ENCODE measurements around the gene COL5A1.

Gene COL5A1

DNA sequence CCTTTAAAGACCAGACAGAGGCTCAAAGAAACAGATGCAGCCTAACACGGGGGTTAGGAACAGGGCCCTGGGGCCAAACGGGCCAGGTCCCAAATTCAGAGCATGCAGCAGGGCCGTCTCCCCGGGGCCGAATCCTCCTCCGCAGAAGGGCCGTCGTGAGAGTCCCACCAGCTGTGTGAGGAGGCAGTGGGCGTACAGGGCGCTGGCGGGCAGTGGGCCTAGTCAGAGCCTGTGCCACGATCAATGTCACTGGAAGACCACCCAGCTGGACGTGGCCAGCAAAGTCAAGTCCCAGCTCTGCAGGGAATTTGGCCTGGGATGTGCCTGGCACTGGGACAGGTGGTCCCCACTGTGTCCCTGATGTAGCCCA is 223.2 kb downstream of the COL5A1 start:
- DNase-seq: no peak

DNA sequence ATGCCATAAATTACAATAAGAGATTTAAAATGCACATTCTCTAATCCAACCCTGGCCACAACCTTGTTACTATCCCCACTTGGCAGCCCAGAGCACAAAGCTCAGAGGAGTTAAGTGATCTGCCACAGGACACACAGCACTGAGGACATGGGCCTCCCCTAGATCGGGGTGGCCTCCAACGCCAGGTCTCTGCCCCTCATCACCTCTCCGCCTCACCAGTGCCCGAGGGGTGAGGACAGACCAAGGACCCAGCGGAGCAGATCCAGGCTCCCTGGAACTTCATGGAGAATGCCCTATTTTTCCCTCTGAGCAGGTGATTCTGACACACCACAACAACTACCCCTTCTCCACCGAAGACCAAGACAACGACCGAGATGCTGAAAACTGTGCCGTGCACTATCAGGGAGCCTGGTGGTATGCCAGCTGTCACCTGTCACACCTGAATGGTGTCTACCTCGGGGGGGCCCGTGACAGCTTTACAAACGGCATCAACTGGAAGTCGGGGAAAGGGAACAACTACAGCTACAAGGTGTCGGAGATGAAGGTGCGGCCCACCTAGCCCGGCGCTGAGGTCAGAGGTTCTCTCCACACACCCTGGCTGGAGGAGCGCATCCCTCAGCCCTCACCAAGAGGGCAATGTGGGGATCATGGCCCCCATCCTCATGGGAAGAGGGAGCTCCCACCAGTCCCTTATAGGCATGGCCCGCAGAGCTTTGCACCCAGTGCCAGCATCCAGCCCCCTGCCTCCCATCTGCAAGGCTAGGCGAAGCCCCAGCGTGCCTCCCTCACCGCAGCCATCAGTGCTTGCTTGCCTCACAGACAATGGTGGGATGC is 226.5 kb downstream of the COL5A1 start:
- no peak for DNase-seq

GRCh38 chr9:134868751-134869553 is 227.3 kb downstream of the COL5A1 start:
- DNase-seq: no peak

DNA sequence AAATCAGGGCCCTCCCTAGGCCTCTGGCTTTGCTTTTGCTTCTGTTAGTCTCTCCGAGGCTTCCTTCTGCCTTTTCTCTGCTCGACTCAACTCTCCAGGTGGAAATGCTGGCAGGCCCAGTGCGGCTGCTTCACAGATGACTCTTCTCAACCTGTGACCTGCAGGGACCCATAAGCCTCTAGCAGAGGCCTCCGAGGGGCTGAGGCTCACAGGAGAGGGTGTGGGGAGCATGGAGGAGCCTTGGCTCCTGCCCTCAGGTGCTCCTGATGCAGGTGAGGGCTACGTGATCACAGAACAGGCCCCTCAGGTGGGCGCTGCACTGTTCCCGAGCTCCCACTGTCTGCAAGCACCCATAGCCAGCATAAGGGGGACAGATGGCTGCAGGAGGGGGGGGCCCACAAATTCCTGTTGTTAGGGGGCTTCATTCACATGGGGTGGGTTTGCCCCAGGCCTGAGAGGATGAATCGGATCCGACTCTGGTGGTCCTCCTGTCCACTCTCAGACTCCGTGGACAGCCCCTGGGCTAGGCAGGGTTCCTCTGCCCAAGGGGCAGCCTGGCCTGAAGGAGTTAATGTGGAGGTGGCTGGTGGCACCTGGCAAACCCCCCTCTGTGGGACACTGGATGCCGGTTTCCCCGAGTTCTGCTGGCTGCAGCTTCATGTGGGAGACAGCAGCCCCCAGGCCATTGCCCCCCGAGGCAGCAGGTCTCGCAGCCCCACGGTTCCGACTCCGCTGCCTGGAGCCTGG is 228.1 kb downstream of the COL5A1 start:
- no peak for DNase-seq

DNA sequence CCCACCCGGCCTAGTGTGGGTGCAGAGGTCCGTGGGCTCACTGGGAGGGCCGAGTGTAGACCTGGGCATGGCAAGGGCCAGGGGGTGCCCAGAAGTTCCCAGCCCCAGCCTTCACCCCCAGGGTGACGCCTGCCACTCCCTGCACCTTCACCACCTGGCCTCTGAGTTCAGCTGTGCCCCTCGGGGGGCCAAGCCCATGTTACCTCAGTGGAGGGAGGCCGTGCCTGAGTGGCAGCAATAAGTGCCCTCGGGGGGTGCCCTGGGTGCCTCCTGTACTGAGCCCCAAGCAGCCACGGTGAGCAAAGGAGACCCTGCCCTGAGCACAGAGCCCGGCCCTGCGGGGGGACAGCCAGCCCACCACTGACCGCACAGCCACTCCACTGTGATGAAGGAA is 228.7 kb downstream of the COL5A1 start:
- no peak for DNase-seq

- no peak for DNase-seq
Observed at GRCh38 chr9:134870746-134871662, 229.4 kb downstream of the COL5A1 start.

- no peak for DNase-seq
Observed at GRCh38 chr9:134871697-134872340, 230.2 kb downstream of the COL5A1 start.

- DNase-seq: no peak
Observed at GRCh38 chr9:134872482-134873231, 231.1 kb downstream of the COL5A1 start.

GRCh38 chr9:134875371-134875770 is 233.8 kb downstream of the COL5A1 start:
- DNase-seq: no peak

DNA sequence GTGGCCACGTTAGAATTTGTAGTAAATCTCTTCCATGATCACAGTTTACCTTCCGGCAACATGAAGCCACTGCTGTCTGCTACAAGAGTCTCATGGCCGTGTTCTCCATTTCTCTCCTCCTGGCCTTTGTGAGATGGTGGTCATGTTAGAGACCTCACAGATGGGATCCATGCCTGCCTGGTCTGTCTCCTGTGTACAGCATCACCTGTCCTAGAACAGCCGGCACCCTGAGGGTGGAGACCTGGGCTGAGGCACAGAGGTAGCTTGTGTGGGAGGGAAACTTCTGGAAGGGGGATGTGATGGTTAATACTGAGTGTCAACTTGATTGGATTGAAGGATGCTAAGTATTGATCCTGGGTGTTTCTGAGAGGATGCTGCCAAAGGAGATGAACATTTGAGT is 235.9 kb downstream of the COL5A1 start:
- DNase-seq: no peak

- DNase-seq: no peak
Observed at GRCh38 chr9:134879664-134880483, 238.3 kb downstream of the COL5A1 start.

GRCh38 chr9:134880484-134881312 is 239.1 kb downstream of the COL5A1 start, which contains the start of gene FCN2:
TSS of gene FCN2 (plus strand) at chr9:134880810. CDS start at chr9:134880822, 12 bp downstream.
- no peak for DNase-seq

- no peak for DNase-seq
Observed at GRCh38 chr9:134881313-134881670, 239.7 kb downstream of the COL5A1 start.

DNA sequence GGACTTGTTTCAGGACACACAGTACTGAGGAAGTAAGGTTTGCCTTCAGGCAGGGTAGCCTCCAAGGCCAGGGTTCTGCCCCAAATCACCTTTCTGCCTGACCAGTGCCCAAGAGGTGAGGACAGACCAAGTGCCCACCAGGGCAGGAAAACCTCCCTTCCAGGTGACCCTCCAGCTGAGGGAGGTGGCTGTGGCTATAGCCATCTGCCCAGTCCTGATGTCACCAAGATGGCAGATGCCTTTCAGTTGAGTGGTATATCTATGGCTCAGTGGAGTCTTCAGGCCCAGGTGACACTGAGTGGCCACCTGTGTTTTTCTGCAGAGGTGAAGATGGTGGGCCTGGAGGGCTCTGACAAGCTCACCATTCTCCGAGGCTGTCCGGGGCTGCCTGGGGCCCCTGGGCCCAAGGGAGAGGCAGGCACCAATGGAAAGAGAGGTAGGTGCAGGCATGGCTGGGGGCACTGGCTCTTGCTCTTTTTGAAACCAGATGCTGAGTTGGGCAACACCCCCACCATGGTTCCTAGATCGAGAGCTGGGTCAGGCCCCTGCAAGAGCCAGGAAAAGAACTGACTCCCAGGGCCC is 240.7 kb downstream of the COL5A1 start:
- no peak for DNase-seq

DNA sequence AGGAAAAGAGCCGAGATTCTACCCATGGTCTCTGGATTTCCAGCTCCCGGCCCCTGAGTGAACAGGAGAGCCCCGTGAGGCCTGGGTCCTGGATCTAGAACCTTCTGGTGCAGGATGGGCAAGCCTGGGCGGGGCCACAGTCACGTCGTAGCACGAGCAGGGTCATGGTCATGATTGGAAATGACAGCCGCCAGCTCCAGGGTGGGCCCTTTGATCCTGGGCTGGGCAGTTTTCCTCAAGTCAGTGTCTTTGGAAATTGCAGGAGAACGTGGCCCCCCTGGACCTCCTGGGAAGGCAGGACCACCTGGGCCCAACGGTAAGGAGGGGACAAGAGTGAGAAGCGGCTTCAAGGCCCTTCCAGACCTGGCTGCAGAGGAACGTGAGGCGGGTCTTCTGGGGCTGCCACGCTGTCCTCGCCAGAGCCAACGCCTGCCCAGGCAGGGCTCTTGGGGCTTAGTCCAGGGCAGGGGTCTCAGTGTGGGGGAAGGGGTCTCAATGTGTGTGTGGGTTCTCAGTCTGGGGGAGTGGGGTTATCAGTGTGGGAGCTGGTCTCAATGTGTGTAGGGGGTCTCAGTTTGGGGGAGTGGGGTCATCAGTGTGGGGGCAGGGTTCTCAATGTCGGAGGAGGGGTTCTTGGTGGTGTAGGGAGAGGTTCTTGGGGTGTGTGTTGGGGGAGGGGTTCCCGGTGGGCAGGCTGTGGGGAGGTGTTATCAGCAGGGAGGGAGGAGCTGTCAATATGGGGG is 241.6 kb downstream of the COL5A1 start:
- no peak for DNase-seq

GRCh38 chr9:134884492-134884891 is 242.9 kb downstream of the COL5A1 start:
- no peak for DNase-seq

GRCh38 chr9:134885001-134885678 is 243.5 kb downstream of the COL5A1 start:
- DNase-seq: no peak

Measured in left hindlimb (tissue), 1 donor.